DND-41 (cell line): Measurements from ENCODE around the gene RAB8B.

Experiments used
- EZH2 ChIP-seq: IDR thresholded peaks from 3 replicates; pipeline ENCODE4 v1.6.1; 2012; ENCODE audit warnings: borderline replicate concordance, low read depth, mild to moderate bottlenecking, moderate library complexity, low read length, inconsistent platforms; ENCODE audit not compliant: severe bottlenecking
- TF ChIP-seq, protein P1 (sequence below): IDR thresholded peaks from 2 replicates; pipeline ENCODE4 v1.5.1; 2012; ENCODE audit warnings: borderline replicate concordance, low read length, moderate library complexity, mild to moderate bottlenecking; ENCODE audit not compliant: poor library complexity, severe bottlenecking; ENCODE audit errors: extremely low read depth

DNA sequence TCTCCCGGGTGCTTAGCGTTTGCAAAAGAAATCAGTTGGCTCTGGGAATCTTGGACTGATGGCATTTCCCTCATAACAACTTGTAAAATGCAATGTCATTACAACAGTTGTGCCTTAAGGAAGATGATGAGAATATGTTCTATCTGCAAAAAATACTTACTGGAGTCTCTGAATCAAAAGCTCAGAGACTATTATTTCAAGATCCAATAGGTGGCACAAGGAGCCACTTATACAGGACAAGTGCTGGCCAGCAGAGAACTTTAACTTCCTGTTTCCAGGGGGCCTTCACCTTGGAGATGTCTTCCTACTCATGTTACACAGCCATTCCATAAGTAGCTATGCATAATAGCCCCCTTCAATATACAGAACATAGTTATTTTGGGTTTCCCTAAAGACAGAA lies 23.2 kb upstream of the RAB8B start:
- TF ChIP-seq EZH2, result no peak
- TF ChIP-seq, protein P1, sequence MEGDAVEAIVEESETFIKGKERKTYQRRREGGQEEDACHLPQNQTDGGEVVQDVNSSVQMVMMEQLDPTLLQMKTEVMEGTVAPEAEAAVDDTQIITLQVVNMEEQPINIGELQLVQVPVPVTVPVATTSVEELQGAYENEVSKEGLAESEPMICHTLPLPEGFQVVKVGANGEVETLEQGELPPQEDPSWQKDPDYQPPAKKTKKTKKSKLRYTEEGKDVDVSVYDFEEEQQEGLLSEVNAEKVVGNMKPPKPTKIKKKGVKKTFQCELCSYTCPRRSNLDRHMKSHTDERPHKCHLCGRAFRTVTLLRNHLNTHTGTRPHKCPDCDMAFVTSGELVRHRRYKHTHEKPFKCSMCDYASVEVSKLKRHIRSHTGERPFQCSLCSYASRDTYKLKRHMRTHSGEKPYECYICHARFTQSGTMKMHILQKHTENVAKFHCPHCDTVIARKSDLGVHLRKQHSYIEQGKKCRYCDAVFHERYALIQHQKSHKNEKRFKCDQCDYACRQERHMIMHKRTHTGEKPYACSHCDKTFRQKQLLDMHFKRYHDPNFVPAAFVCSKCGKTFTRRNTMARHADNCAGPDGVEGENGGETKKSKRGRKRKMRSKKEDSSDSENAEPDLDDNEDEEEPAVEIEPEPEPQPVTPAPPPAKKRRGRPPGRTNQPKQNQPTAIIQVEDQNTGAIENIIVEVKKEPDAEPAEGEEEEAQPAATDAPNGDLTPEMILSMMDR, result no peak
